ENCODE results near the gene NCF4. TPM values are rescaled to one million over a fixed set of nuclear protein-coding genes. Genes with fewer than 3 reads are reported as not detected.

The NCF4 gene
- total RNA-seq, 1 experiment from 2014 or later, result not detected

- no peak overlapping the region for H2BK5ac ChIP-seq (ENCODE audit: insufficient read length, low read length)
- no peaks in the 10 kb centered on the region; a peak in 2 of 5 replicates for H3K9me3 Mint-ChIP-seq
- no peaks in the 10 kb centered on the region for H3K23me2 ChIP-seq (ENCODE audit: insufficient read length, low read depth, low read length, poor library complexity, severe bottlenecking)
- no peaks in the 10 kb centered on the region for H3K9me3 ChIP-seq (ENCODE audit: control insufficient read depth, low read depth, low read length)
- peaks cover 0 to 7% of the 10 kb centered on the region in 2 experiments; a peak in 3 of 4 replicates for H3K4me1 Mint-ChIP-seq
- H2BK12ac ChIP-seq (ENCODE audit: insufficient read length, low read depth, low read length), result no peak overlapping the region
- no peak overlapping the region for H3K4ac ChIP-seq (ENCODE audit: low read depth, low read length)
- H2BK120ac ChIP-seq (ENCODE audit: low read depth, low read length, poor library complexity, severe bottlenecking), result no peak overlapping the region
- H3T11ph ChIP-seq (ENCODE audit: low read length), result no peak overlapping the region
- H4K20me1 ChIP-seq (ENCODE audit: control insufficient read depth, insufficient read depth, insufficient read length), result no peaks in the 10 kb centered on the region
- no peak overlapping the region for H3K4me3 Mint-ChIP-seq
- no peak overlapping the region for H4K5ac ChIP-seq (ENCODE audit: insufficient read length, low read depth, low read length)
- H4K8ac ChIP-seq (replicated peaks; ENCODE audit: insufficient read length, low read depth, low read length), result no peak overlapping the region
- H2AK5ac ChIP-seq (ENCODE audit: insufficient read length, low read length), result no peak overlapping the region
- H3K27ac Mint-ChIP-seq, result no peak overlapping the region
- peaks cover 54% of the 10 kb centered on the region for H3K27me3 Mint-ChIP-seq (ENCODE audit: low read depth)
- no peaks in the 10 kb centered on the region for H3K79me2 ChIP-seq (ENCODE audit: insufficient read depth, low read length)
- no peak for DNase-seq
- no peak overlapping the region for H3K18ac ChIP-seq (ENCODE audit: insufficient read length, low read depth, low read length)
- H2AFZ ChIP-seq (ENCODE audit: low read length), result no peak overlapping the region
- no peak overlapping the region for H3K14ac ChIP-seq (ENCODE audit: insufficient read depth, low read length)
- TF ChIP-seq CTCF (conservative IDR thresholded peaks at IDR 0.05), result no peak
- no peak overlapping the region for H2BK20ac ChIP-seq (ENCODE audit: low read depth, low read length, poor library complexity, severe bottlenecking)
- H3K4me1 ChIP-seq (ENCODE audit: insufficient read depth, low read length), result no peaks in the 10 kb centered on the region
- H3K23ac ChIP-seq (ENCODE audit: insufficient read length, low read depth, low read length), result no peak overlapping the region
- no peak overlapping the region for H4K91ac ChIP-seq (ENCODE audit: insufficient read length, low read depth, low read length)
- no peak overlapping the region for H3K9ac ChIP-seq (ENCODE audit: extremely low read depth, insufficient read length, low read length)
- H2BK15ac ChIP-seq (ENCODE audit: low read depth, low read length), result no peak overlapping the region
- H3K27me3 ChIP-seq (ENCODE audit: insufficient read depth, low read length), result no peaks in the 10 kb centered on the region
- no peaks in the 10 kb centered on the region for H3K79me1 ChIP-seq (ENCODE audit: insufficient read depth, low read depth, low read length, poor library complexity, severe bottlenecking)
- H3K36me3 Mint-ChIP-seq (ENCODE audit: insufficient read depth in 1 of 3, low read depth in 3 of 3), result no peaks in the 10 kb centered on the region
- H3K56ac ChIP-seq (ENCODE audit: insufficient read length, low read depth, low read length), result no peak overlapping the region
- H3K4me2 ChIP-seq (ENCODE audit: insufficient read depth, insufficient read length, low read length), result no peak overlapping the region
- WGBS (ENCODE audit: extremely low coverage, insufficient read length, low lambda C conversion rate), result no CpG with 5 or more reads among the region's 7 CpGs
- H3K27ac ChIP-seq (ENCODE audit: insufficient read length, low read depth, low read length), result no peak overlapping the region
These were observed 61.9 kb downstream of the NCF4 start for GRCh38 chr22:36922711-36923110.
